PC-3 (cell line): Measurements from ENCODE around the gene OTOA. TPM values are rescaled to one million over a fixed set of nuclear protein-coding genes. Genes with fewer than 3 reads are reported as not detected.

ENCODE experiments used
- ATAC-seq: fragments of 200-7000 bp; cut with Tn5 transposase; 2 replicates; pipeline ENCODE4 v1.9.1; 2020; ENCODE audit warnings: mild to moderate bottlenecking, moderate library complexity
- BruUV-seq: library from RNA; stranded (reverse); fragments of 400-500 nt; replicated peaks from 2 replicates; lab custom pipeline; 2021; lab: Mats Ljungman, UMichigan
- CTCF ChIA-PET: fragments of 300-600 bp; sonication (Branson Sonifier 250); formaldehyde crosslinking; loops from one replicate; lab custom pipeline; 2022; ENCODE audit warnings: antibody characterized with exemption; lab: Charles Lee
- POLR2A ChIA-PET: fragments of 300-600 bp; sonication (Branson Sonifier 250); formaldehyde crosslinking; loops from one replicate; lab custom pipeline; 2022; ENCODE audit warnings: antibody characterized with exemption; ENCODE audit not compliant: unreplicated experiment; lab: Charles Lee
- DNase-seq: peaks from one replicate; pipeline ENCODE4 v3.0.0-alpha.2; 2015
- H2AFZ ChIP-seq: fragments of 300-600 bp; sonication (generic); 2 replicates; pipeline ENCODE4 v1.6.0; 2016; ENCODE audit warnings: antibody characterized with exemption, low read length
- H3F3A ChIP-seq: fragments of 300-600 bp; sonication (generic); one replicate; pipeline ENCODE4 v1.6.0; 2017; ENCODE audit warnings: antibody characterized with exemption, low read length, control low read depth, mild to moderate bottlenecking; ENCODE audit not compliant: unreplicated experiment
- H3K27ac ChIP-seq: fragments of 300-600 bp; sonication (generic); 2 replicates; pipeline ENCODE4 v1.5.1; 2016; ENCODE audit warnings: mild to moderate bottlenecking, low read length
- H3K27me3 ChIP-seq: fragments of 300-600 bp; sonication (generic); 2 replicates; pipeline ENCODE4 v1.6.1; 2016; ENCODE audit warnings: low read length, mixed read lengths
- H3K36me3 ChIP-seq: fragments of 300-600 bp; sonication (generic); 2 replicates; pipeline ENCODE4 v1.6.1; 2016; ENCODE audit warnings: low read depth, mixed run types, low read length, mixed read lengths
- H3K4me1 ChIP-seq: fragments of 300-600 bp; sonication (generic); 2 replicates; pipeline ENCODE4 v1.5.1; 2016; ENCODE audit warnings: low read length; ENCODE audit not compliant: insufficient read depth
- H3K4me2 ChIP-seq: fragments of 300-600 bp; sonication (generic); 2 replicates; pipeline ENCODE4 v1.6.0; 2016; ENCODE audit warnings: low read length
- H3K4me3 ChIP-seq: fragments of 300-600 bp; sonication (generic); 2 replicates; pipeline ENCODE4 v1.5.1; 2016; ENCODE audit warnings: mild to moderate bottlenecking, low read length, mixed read lengths
- H3K79me2 ChIP-seq: fragments of 300-600 bp; sonication (generic); 2 replicates; pipeline ENCODE4 v1.6.1; 2017; ENCODE audit warnings: low read length, mixed read lengths
- H3K9ac ChIP-seq: fragments of 300-600 bp; sonication (generic); 2 replicates; pipeline ENCODE4 v1.6.0; 2016; ENCODE audit warnings: mild to moderate bottlenecking, low read length
- H3K9me2 ChIP-seq: fragments of 300-600 bp; sonication (generic); replicated peaks from 2 replicates; pipeline ENCODE4 v1.6.1; 2016; ENCODE audit warnings: mixed run types, low read length, mixed read lengths
- H3K9me3 ChIP-seq: fragments of 300-600 bp; sonication (generic); 2 replicates; pipeline ENCODE4 v1.6.1; 2016; ENCODE audit warnings: low read length, mixed read lengths
- H4K20me1 ChIP-seq: fragments of 300-600 bp; sonication (generic); 2 replicates; pipeline ENCODE4 v1.6.1; 2016; ENCODE audit warnings: low read length, mixed read lengths
- CTCF ChIP-seq: fragments of 300-600 bp; sonication (generic); conservative IDR thresholded peaks from 2 replicates; pipeline ENCODE4 v1.5.1; 2017; ENCODE audit warnings: antibody characterized with exemption, low read depth, mild to moderate bottlenecking, low read length
- EZH2 ChIP-seq: fragments of 300-600 bp; sonication (generic); IDR thresholded peaks from one replicate; pipeline ENCODE4 v1.6.1; 2017; ENCODE audit warnings: antibody characterized with exemption, mild to moderate bottlenecking, low read length; ENCODE audit not compliant: unreplicated experiment
- EZH2phosphoT487 ChIP-seq: fragments of 300-600 bp; sonication (generic); IDR thresholded peaks from 2 replicates; pipeline ENCODE4 v1.6.1; 2018; ENCODE audit warnings: mild to moderate bottlenecking, antibody characterized with exemption, low read length, borderline replicate concordance
- intact Hi-C: fragments of 100-400 bp; cut with micrococcal nuclease; formaldehyde crosslinking; loops from 2 replicates; pipeline ENCODE4 v1.9.0; 2023
- total RNA-seq: library from RNA; depleted of rRNA; stranded (reverse); fragments of >200 nt; gene quantifications from 2 replicates; pipeline ENCODE4 v1.2.3, GENCODE V29; 2014

Gene OTOA
- total RNA-seq, 1 experiment from 2014 or later, result not detected

- no peak overlapping the region for H3K4me3 ChIP-seq
- DNase-seq (no peak), ATAC-seq (no peak)
- H3K9me2 ChIP-seq, result no peaks in the 10 kb centered on the region
- H3K27me3 ChIP-seq, result no peaks in the 10 kb centered on the region
- H3K9ac ChIP-seq, result no peak overlapping the region
- H3K27ac ChIP-seq, result no peak overlapping the region
- peaks cover 37% of the 10 kb centered on the region for H3K4me1 ChIP-seq
- H3F3A ChIP-seq, result peaks cover 8% of the 10 kb centered on the region
- no peaks in the 10 kb centered on the region; the same call in 1 of the 2 replicates for H3K36me3 ChIP-seq
- no peak overlapping the region for H3K4me2 ChIP-seq
- TF ChIP-seq EZH2phosphoT487, result no peak
- no peak for TF ChIP-seq CTCF
- no peak for TF ChIP-seq EZH2
- POLR2A ChIA-PET, result no interaction called here
- no peaks in the 10 kb centered on the region for H4K20me1 ChIP-seq
- H3K79me2 ChIP-seq, result peaks cover 10% of the 10 kb centered on the region; the same call in 1 of the 2 replicates
- no peak overlapping the region for H2AFZ ChIP-seq
- CTCF ChIA-PET, result no interaction called here
- intact Hi-C loops, result no loop called here
- no peaks in the 10 kb centered on the region for H3K9me3 ChIP-seq
- no TSS peak for BruUV-seq
Observed at GRCh38 chr16:21637032-21637968, 26.5 kb upstream of the OTOA start.

- H3K27me3 ChIP-seq, result no peaks in the 10 kb centered on the region
- peak overlapping the region; percentile 75 for H3K4me2 ChIP-seq
- H4K20me1 ChIP-seq, result no peaks in the 10 kb centered on the region
- ATAC-seq (peak; percentile 98), DNase-seq (peak; percentile 82)
- no peaks in the 10 kb centered on the region for H3K9me2 ChIP-seq
- H3K9ac ChIP-seq, result peak overlapping the region; percentile 23
- H2AFZ ChIP-seq, result no peak overlapping the region
- peaks cover 10% of the 10 kb centered on the region; the same call in 1 of the 2 replicates for H3K79me2 ChIP-seq
- H3K27ac ChIP-seq, result peak overlapping the region; percentile 71
- CTCF ChIA-PET, result no interaction called here
- H3K36me3 ChIP-seq, result peaks cover 2% of the 10 kb centered on the region; the same call in 1 of the 2 replicates
- TF ChIP-seq EZH2 (no peak), EZH2phosphoT487 (no peak), CTCF (no peak)
- BruUV-seq, result no TSS peak
- H3K4me3 ChIP-seq, result peak overlapping the region; percentile 27; the same call in 1 of the 2 replicates
- peaks cover 33% of the 10 kb centered on the region for H3K4me1 ChIP-seq
- H3F3A ChIP-seq, result peaks cover 8% of the 10 kb centered on the region
- intact Hi-C loops, result loop anchor here (1.0 kb wide), 1 partner anchor 48 kb away; no protein-coding TSS in a partner anchor
- no peaks in the 10 kb centered on the region for H3K9me3 ChIP-seq
- POLR2A ChIA-PET, result no interaction called here
Observed at GRCh38 chr16:21638573-21638975, 25.2 kb upstream of the OTOA start.

- H3K4me2 ChIP-seq, result peak overlapping the region; percentile 75
- no TSS peak for BruUV-seq
- CTCF ChIA-PET, result no interaction called here
- intact Hi-C loops, result no loop called here
- TF ChIP-seq EZH2, result no peak
- TF ChIP-seq CTCF, result no peak
- TF ChIP-seq EZH2phosphoT487, result no peak
- H3K4me3 ChIP-seq, result no peak overlapping the region
- no peaks in the 10 kb centered on the region for H3K9me2 ChIP-seq
- ATAC-seq, result no peak
- POLR2A ChIA-PET, result no interaction called here
- H3K9me3 ChIP-seq, result no peaks in the 10 kb centered on the region
- peak overlapping the region; percentile 71 for H3K27ac ChIP-seq
- H3K9ac ChIP-seq, result peak overlapping the region; percentile 23; the same call in 1 of the 2 replicates
- peaks cover 10% of the 10 kb centered on the region; the same call in 1 of the 2 replicates for H3K79me2 ChIP-seq
- no peaks in the 10 kb centered on the region for H3K27me3 ChIP-seq
- no peak for DNase-seq
- H3K4me1 ChIP-seq, result peaks cover 24% of the 10 kb centered on the region
- H2AFZ ChIP-seq, result no peak overlapping the region
- peaks cover 8% of the 10 kb centered on the region for H3F3A ChIP-seq
- peaks cover 2% of the 10 kb centered on the region for H3K36me3 ChIP-seq
- H4K20me1 ChIP-seq, result no peaks in the 10 kb centered on the region
Observed at GRCh38 chr16:21639493-21639892, 24.3 kb upstream of the OTOA start.
